ENCODE data around the gene ALDH9A1.
"Not testable (repeated sequence)": the region's sequence is repeated elsewhere in the genome, so short reads cannot be mapped to it uniquely, and the experiment has no call there.

The ALDH9A1 gene

GRCh38 chr1:165644064-165644735 is 54.2 kb downstream of the ALDH9A1 start:
- DNase-seq, result no peak

- no peak for DNase-seq
Observed at GRCh38 chr1:165641231-165641987, 57.0 kb downstream of the ALDH9A1 start.

DNA sequence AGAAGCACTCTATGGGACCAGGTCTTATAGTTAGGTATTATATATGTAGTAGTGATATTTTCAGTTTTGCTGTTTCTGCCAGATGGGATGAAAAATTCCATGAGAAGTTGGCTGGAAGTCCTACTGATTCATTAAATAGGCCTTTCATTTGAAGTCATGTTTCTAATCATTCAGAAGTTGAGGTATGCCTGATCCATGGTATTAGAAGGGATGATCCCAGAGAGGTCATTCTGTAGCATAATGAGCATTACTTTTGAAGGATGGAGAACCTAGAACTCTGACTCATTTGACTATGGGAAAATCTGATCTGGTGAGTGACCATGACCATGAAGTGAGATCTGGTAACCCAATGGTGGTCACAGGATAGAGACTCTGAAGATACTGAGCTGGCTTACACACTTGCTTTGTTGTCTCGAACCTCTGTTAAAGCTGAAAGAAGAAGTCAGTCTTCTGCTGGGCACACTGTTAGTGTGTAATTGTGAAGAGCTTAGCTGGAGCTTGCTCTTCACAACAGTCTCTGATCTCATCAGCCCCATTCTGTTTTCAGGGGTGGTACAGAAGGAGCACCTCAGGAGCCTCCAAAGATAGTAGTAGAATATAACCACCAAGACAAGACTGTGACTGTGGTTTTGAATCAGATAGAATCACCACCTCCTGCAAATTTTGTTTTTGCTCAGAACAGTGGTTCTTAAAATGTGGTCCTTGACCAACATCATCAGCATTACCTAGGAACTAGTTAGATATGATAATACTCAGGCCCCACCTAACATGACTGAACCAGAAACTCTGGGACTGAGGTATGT is 58.3 kb downstream of the ALDH9A1 start:
- DNase-seq, result no peak

DNA sequence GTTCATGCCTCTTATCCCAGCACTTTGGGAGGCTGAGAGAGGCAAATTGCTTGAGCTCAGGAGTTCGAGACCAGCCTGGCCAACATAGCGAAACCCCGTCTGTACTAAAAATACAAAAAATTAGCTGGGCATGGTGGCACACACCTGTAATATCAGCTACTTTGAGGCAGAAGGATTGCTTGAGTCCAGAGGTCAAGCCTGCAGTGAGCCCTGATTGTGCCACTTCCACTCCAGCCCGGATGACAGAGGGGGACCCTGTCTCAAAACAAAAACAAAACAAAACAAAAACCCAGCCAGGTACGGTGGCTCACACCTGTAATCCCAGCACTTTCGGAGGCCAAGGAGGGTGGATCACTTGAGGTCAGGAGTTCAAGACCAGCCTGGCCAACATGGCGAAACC is 60.2 kb downstream of the ALDH9A1 start:
- not testable (repeated sequence) for DNase-seq

- no peak for DNase-seq
Observed at GRCh38 chr1:165637427-165637826, 60.9 kb downstream of the ALDH9A1 start.

DNA sequence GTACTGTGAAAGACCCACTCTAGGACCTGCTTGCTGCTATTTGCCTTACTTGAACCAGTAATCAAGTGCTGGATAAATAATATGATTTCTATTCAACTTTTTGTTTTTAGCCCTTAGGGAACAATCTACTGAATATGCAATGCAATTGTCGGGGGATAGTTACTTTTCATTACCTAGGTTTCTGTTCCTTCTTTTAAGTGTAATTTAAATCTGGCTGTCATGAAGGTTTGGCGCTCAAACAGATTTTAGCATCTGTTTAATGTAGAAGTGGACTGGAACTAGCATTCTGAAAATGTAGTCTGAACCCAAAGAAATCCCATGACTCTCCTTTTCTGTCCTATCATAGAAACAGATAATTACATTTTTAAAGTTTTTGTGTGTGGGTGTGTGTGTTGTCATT is 62.5 kb downstream of the ALDH9A1 start:
- no peak for DNase-seq

DNA sequence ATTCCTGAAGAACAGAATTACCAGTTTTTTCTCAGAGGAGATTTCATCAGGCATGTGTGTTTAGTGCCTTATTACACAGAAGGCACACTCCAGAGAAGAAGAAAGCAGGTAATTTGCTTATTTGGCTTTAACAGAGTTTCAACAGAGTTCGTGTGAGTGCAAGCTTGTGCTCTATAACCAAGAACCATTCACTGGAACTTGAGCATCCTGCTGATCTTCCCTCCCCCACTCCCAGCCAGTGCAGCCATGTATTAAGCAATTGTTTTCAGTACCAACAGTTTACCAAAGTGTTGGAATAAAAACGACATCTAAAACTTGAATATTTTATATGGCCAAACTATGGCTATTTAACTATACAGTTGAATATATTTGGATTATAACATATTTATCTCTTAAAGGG is 63.0 kb downstream of the ALDH9A1 start:
- DNase-seq, result no peak

- DNase-seq, result no peak
Observed at GRCh38 chr1:165634154-165634921, 64.0 kb downstream of the ALDH9A1 start.

- DNase-seq, result no peak
Observed at GRCh38 chr1:165633614-165634013, 64.7 kb downstream of the ALDH9A1 start.

DNA sequence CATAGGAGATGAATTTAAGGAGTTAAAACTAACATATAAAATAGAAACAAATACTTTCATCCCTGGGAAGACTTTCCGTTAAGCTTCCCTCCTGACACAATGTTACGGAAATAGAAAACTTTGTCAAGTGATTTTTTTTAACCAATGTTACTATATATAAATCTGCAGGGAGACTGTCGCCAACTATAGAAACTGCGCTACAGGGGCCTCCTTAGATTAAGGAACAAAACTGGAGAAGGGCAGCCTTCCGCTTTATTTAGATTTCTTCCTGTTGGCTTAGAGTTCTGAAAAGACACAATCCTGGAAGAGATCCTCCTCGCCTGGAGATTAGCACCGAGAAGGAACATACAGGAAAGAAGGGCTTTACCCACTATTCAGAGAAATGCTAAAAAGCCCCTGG is 65.9 kb downstream of the ALDH9A1 start:
- DNase-seq, result no peak

DNA sequence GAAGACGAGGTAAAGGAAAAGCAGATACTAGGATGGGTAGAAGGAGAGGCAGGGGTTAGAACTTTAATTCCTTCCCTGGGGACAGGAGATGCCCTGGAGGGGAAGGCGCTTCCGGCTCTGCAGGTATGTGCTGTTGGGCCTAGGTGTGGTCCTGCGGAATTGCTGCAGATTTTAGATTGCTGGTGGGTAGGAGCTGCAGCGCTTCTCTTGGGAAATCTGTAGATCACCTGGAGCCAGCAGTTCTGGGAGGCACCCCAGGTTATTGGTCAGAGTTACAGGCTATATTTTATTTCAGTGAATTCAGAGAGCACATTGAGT is 66.3 kb downstream of the ALDH9A1 start:
- no peak for DNase-seq

DNA sequence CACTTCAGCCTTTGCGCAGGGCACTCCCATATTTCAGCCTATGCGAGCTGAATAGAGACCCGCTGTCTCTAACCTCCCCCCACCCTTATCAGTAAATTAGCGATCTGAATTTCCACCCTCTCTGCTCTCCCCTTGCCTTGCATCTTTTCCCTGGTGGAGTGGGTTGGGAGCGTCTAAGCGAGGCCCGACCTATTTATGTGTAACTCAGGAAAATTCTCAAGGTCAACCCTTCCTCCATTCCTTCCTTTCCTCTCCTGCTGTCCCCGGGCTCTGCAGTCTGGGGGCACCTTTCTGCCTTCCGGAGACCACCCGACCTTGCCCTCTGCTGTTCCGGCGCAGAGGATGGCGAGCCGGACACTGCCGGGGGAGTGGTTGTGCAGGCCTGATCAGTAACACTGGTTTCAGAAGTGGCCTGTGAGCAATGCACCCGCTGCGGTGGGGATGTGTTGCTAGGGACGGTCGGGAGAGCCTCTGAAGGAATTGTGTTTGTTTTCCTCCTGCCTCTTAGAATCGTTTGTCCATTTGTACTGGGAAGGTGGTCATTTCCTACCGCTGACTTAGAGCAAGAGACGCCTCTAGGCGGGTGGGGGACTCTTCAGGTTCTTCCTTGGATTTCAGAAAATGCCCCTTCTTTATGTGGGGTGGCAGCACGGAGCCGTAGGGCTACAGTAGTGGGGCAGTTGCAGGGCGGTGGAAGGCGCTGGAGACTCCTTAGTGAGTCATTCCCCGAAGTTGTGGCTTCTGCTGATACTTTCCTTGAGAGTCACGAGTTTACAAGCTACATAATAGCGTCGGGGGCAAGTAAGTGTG is 66.8 kb downstream of the ALDH9A1 start:
- DNase-seq, result peak; percentile 26

GRCh38 chr1:165630629-165631341 is 67.6 kb downstream of the ALDH9A1 start, which contains the start of gene MGST3:
Gene MGST3 (plus strand): TSS chr1:165631234. CDS start chr1:165649848, 18,614 bp downstream.
- peak; percentile 86 for DNase-seq

DNA sequence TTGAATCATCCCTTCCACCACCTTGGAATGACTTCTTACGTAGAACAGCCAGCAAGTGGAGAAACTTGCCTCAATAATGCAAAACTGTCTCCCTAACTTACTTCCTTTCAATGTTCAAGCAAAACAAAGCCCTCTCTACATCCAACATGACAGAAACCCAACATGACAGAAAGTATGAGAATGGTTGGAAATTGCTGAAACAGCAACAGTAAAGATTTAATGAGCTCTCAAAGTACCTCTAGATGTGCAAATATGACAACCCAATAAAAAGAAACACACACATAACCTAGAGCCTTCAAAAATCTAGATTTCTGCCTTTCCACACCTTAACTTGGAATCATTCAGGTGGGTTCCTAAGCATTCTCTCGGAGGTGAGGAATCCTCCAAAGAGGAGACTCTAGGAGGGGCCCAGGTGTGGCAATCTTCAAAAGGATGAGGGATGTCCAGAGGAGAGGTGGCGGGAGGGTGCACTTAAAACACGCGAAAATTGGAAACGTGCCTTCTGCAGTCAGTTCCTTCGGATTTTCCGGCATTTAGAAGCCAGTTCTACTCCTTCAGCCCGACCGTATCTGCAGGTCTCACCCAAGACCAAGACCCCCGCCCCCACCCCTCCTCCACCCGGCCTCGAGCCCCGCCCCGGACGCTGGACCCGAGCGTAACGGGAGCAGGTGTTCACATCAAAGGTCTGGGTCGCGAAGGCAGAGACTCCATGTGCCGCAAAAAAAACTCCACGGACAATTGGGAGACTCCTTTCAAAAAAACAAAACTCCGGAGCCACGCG is 68.3 kb downstream of the ALDH9A1 start:
- no peak for DNase-seq

- DNase-seq, result no peak
Observed at GRCh38 chr1:165629151-165629550, 69.2 kb downstream of the ALDH9A1 start.

- no peak for DNase-seq
Observed at GRCh38 chr1:165628147-165628822, 70.1 kb downstream of the ALDH9A1 start.

GRCh38 chr1:165624441-165624840 is 73.9 kb downstream of the ALDH9A1 start:
- no peak for DNase-seq

DNA sequence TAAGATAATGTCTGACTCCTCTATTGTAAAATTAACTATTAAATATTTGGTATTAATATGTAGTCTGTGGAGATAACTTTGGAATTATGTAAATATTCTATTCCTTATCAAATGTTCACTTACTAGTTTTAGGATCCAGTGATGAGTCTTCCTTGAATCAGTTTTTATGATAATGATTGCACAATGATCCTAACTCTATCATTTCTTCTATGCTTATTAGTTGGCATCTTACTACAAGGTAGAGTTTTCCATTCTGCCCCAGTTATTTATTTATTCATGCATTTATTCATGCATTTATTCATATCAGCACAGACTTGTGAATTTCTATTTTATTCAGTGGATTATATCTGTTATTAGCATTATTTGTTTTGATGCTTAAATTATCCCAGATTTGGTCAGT is 74.7 kb downstream of the ALDH9A1 start:
- DNase-seq, result no peak

DNA sequence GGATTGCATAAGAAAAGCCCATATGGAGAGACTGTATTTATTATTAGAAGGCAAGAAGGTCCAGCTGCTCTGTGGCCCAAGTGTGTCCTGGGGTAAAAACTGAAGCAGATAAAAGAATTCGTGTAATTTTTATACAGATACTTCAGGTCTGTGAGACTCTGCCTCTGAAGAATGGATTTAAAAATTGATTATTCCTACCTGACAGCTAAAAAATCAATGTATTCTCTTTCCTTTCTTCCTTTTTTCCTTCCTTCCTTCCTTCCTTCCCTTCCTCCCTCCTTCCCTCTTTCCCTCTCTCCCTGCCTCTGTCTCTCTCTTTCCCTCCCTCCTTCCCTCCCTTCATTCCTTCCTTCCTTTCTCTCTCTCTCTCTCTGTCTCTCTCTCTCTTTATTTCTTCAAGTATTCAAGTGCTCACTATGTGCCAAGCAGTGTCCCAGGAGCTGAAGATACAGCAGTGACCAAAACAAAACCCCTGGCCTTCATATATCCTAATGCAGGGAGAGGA is 78.7 kb downstream of the ALDH9A1 start:
- DNase-seq, result no peak
